ENCODE data around the gene GUCA2A.
A peak's percentile ranks its signal among the peaks of the same experiment; 100 is the strongest.

The GUCA2A gene

DNA sequence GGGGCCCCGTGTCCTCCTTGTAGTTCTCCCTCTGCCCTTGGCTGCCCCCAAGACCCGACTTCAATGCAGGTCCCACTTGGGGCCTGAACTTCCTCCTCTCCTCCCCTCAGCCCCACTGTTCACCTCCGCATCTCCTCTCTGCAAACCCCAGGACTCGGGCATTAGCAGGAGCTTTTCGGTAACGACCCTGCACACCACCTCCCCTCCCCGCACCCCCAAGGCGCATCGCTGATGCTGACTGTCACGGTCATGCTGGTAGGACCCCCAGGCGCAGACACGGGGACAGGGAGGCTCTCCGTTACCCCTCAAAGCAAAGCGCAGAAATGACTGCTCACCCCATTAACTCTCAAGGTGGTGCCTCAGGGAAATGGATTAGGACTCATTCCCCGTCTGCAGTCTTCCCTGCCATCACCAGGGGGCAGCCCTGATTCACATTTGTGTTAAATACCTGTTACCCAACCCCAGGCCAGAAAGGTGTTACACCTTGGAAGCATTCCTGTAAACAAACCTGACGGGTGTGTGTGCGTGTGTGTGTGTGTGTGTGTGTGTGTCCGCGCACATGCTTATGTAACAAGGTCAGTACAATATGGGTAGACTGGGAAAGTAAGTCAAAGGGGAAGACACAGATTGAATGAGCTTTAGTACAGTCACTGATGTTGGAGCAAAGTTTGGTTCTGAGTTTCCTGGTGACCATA lies 17.8 kb downstream of the GUCA2A start (continued):
- TF ChIP-seq INSM2 (tag by site-specific recombination; IDR thresholded peaks at IDR 0.05) (0 out of 2 replicates have a peak, but pooled peaks have one; percentile 20), ZNF184 (tag by site-specific recombination; IDR thresholded peaks at IDR 0.05) (no peak), ZNF341 (tag by site-specific recombination; IDR thresholded peaks at IDR 0.05; ENCODE audit: low read depth) (no peak), TRIM28 (IDR thresholded peaks at IDR 0.05; ENCODE audit: borderline replicate concordance, low read length) (no peak), ZNF654 (tag by site-specific recombination; IDR thresholded peaks at IDR 0.05; ENCODE audit: low read depth) (peak; percentile 85), SP7 (tag by site-specific recombination; IDR thresholded peaks at IDR 0.05) (0 out of 2 replicates have a peak, but pooled peaks have one; percentile 14), ZSCAN30 (tag by site-specific recombination; IDR thresholded peaks at IDR 0.05) (no peak), ZNF544 (tag by site-specific recombination; IDR thresholded peaks at IDR 0.05) (no peak), ZNF2 (tag by site-specific recombination; IDR thresholded peaks at IDR 0.05) (peak; percentile 90), ZNF677 (tag by site-specific recombination; IDR thresholded peaks at IDR 0.05) (no peak), YY2 (tag by site-specific recombination; IDR thresholded peaks at IDR 0.05) (no peak)

- H3K27ac ChIP-seq (ENCODE audit: extremely low read depth, low read depth, low read length), result no peak overlapping the region
- no peaks in the 10 kb centered on the region for H3K4me1 ChIP-seq (ENCODE audit: control insufficient read depth, insufficient read depth, low read length)
- CTCF ChIA-PET, result interaction anchor here (0.7 to 2.4 kb wide), 8 partner anchors 9 to 574 kb away, joined by 3 to 25 read pairs (median 6); no protein-coding TSS in a partner anchor
- H3K36me3 ChIP-seq (ENCODE audit: control insufficient read depth in 2 of 2, insufficient read depth in 1 of 2, low read length in 2 of 2), result no peaks in the 10 kb centered on the region
- POLR2A ChIA-PET, result no interaction called here
- H3K9me3 ChIP-seq (ENCODE audit: control insufficient read depth, insufficient read depth, low read depth, low read length), result no peaks in the 10 kb centered on the region
- TF ChIP-seq ZFHX2 (tag by site-specific recombination; conservative IDR thresholded peaks at IDR 0.05) (peak; percentile 63), GLIS1 (tag by site-specific recombination; IDR thresholded peaks at IDR 0.05) (no peak), EGR2 (tag by site-specific recombination; IDR thresholded peaks at IDR 0.05; ENCODE audit: low read depth) (peak; percentile 52), ZSCAN4 (tag by site-specific recombination; IDR thresholded peaks at IDR 0.05) (0 out of 2 replicates have a peak, but pooled peaks have one; percentile 33), ZBTB44 (tag by site-specific recombination; IDR thresholded peaks at IDR 0.05) (no peak), ZNF777 (tag by site-specific recombination; IDR thresholded peaks at IDR 0.05; ENCODE audit: borderline replicate concordance) (no peak), MEIS1 (CRISPR knock-in tag; IDR thresholded peaks at IDR 0.05; ENCODE audit: borderline replicate concordance) (no peak)
- H3K4me3 ChIP-seq (ENCODE audit: low read depth, low read length), result no peak overlapping the region
These were observed 18.6 kb downstream of the GUCA2A start for GRCh38 chr1:42145764-42146625.

GRCh38 chr1:42145389-42145716 lies 19.2 kb downstream of the GUCA2A start:
- CTCF ChIA-PET, result no interaction called here
- Histone ChIP-seq H3K9me3 (ENCODE audit: control insufficient read depth, insufficient read depth, low read depth, low read length) (no peaks in the 10 kb centered on the region), H3K36me3 (ENCODE audit: control insufficient read depth in 2 of 2, insufficient read depth in 1 of 2, low read length in 2 of 2) (no peaks in the 10 kb centered on the region), H3K4me1 (ENCODE audit: control insufficient read depth, insufficient read depth, low read length) (no peaks in the 10 kb centered on the region), H3K4me3 (ENCODE audit: low read depth, low read length) (no peak overlapping the region), H3K27ac (ENCODE audit: extremely low read depth, low read depth, low read length) (no peak overlapping the region)
- TF ChIP-seq ZNF433 (tag by site-specific recombination; IDR thresholded peaks at IDR 0.05; ENCODE audit: low read depth) (no peak), GLIS1 (tag by site-specific recombination; IDR thresholded peaks at IDR 0.05) (peak; percentile 63)
- TF ChIP-seq, protein P1, sequence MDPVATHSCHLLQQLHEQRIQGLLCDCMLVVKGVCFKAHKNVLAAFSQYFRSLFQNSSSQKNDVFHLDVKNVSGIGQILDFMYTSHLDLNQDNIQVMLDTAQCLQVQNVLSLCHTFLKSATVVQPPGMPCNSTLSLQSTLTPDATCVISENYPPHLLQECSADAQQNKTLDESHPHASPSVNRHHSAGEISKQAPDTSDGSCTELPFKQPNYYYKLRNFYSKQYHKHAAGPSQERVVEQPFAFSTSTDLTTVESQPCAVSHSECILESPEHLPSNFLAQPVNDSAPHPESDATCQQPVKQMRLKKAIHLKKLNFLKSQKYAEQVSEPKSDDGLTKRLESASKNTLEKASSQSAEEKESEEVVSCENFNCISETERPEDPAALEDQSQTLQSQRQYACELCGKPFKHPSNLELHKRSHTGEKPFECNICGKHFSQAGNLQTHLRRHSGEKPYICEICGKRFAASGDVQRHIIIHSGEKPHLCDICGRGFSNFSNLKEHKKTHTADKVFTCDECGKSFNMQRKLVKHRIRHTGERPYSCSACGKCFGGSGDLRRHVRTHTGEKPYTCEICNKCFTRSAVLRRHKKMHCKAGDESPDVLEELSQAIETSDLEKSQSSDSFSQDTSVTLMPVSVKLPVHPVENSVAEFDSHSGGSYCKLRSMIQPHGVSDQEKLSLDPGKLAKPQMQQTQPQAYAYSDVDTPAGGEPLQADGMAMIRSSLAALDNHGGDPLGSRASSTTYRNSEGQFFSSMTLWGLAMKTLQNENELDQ (tag by site-specific recombination; IDR thresholded peaks at IDR 0.05; ENCODE audit: low read depth), result no peak
- POLR2A ChIA-PET, result no interaction called here

Data from HEK293 (cell line).